ENCODE data around the gene SATB1.
A peak's percentile ranks its signal among the peaks of the same experiment; 100 is the strongest.

SATB1 gene

DNA sequence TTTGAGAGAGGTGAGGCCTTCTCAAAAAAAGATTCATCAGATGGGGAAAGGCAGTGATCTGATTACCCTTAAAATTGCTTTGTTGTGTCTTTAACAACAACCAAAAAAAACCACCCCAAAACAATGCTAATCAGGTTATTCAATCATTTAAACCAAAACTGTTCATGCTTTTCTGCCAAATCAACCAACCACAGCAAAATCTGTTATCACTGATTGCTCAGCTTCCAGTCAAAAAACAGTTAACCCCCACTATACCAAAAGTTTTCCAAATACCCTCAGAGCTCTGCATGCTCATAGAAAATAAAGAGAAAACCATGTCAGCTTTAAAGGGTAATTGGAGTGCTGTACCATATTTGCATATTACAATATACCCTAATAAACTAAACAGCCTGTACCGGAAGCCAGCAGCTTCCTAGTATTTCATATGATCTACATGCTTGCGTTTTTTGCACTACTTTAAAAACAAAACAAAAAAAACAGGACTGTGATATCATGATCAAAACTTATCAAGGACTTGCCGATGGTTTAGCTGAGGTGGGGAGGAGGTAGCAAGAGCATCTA is 22.8 kb downstream of the SATB1 start:
- FAIRE-seq (no peak), DNase-seq (ENCODE audit: insufficient read length, low spot score) (no peak)

DNA sequence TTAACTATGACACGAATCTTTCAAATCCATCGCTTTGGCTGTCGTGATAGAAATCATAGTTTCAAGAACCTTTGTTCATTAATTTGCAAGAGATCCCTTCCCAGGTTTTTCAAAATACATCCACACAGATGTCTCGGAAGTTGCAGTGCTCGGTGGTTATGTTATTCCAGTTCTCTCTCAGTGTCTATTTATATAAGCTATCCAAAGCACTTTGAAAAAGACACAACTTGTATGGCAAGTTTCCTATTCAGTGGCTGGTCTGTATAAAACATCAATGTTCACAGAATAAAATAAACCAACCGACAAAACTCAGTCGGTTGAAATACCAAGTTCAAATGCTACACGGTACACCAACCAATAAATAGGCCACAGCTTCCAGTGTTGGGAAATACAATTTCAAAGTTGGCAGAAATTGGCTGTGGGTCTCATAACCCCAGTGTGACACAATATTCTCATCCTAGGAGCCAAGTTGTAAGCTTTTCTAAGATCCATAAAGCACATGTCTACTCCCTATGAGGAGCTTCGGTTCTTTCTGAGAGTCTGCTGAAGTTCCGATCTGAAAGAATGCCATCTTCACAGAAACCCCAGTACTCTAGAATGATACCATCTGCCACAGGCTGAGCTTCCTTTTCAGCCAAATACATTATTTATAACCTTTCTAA is 23.7 kb downstream of the SATB1 start:
- FAIRE-seq (no peak), DNase-seq (ENCODE audit: insufficient read length, low spot score) (no peak)

DNA sequence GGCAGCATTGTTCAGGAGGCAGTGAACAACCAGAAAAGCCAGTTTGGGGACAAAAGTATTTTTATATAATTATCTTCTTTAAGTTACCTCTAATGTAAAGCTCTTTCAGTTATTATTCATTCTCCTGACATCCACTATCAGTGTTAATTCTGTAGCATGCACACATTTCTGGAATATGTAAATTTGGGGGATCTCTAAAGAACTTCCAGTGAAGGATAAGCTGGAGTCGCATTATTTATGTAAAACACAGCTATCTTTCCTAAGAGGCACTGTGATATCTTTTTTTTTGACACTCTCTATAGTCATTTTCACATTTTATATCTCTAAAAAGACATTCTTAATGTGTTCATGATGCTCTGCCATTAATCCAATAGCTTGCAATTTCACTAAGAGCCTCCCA is 26.7 kb downstream of the SATB1 start:
- FAIRE-seq: no peak
- DNase-seq (ENCODE audit: insufficient read length, low spot score): no peak

DNA sequence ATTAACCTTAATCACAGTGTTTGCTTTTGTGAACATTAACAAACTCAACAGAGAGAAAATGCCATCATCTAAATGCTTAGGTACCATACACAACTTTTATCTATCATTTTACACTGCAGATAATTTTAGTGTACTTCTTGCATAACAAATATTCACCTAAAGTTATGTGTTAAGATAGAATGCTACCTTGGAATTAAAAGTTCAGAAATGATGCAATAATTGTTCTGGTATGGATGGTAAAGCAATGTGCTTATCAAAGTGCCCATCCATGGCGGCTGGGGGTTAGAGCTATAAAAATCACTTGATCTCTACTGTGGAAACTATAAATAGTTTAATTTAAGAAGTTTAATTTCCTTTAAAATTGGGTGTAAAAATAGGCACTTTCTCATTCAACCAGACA is 28.7 kb downstream of the SATB1 start:
- FAIRE-seq (no peak), DNase-seq (ENCODE audit: insufficient read length, low spot score) (no peak)

DNA sequence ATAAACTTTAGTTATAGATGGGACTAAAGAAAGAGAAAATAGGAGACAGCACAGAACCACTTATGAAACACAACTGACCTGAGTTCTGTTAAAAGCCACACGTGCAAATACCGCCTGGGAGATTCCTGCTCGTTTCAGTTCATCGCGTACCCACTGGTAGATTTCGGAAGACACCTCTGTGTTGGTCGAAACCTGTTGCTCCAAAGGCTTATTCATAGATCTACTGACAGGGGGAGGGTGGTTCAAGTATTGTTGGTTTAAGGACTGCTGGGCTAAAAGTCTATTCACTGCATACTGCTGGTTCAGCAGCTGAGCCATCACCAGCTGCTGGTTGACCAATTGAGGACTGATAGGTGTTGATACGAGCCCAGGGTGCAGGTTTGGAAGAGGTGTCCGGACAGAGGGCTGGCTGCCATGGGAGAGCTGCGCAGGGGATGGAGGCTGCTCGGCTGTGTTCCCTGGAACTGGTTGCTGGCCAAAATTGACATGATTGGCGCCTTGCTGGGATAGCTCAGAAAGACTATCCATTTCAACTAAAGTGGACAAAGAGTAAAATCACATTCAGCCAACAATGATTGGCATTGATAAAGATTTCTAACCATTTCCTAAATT is 30.6 kb downstream of the SATB1 start:
- no peak for DNase-seq (ENCODE audit: insufficient read length, low spot score)

DNA sequence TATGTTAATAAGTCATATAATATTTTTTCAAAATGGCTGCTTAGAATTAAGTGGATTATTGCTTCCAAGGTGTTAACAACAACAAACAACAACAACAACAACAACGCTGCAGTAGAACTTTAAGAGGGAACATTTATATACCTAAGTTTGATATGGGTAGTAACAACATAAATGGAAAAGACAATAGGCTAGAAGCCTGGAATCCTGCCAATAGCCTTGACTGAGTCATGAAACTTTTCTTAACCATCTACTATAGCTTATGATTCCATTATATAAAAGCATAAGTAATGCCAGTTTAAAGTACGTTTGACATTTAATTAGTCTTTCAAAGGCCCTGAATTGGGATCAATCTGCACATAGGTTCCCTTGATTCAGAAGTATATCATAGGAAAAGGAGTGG is 31.2 kb downstream of the SATB1 start:
- DNase-seq (ENCODE audit: insufficient read length, low spot score) (no peak), FAIRE-seq (no peak)

More for the DNA sequence above, 30.6 kb downstream of the SATB1 start:
- no peak for FAIRE-seq

DNA sequence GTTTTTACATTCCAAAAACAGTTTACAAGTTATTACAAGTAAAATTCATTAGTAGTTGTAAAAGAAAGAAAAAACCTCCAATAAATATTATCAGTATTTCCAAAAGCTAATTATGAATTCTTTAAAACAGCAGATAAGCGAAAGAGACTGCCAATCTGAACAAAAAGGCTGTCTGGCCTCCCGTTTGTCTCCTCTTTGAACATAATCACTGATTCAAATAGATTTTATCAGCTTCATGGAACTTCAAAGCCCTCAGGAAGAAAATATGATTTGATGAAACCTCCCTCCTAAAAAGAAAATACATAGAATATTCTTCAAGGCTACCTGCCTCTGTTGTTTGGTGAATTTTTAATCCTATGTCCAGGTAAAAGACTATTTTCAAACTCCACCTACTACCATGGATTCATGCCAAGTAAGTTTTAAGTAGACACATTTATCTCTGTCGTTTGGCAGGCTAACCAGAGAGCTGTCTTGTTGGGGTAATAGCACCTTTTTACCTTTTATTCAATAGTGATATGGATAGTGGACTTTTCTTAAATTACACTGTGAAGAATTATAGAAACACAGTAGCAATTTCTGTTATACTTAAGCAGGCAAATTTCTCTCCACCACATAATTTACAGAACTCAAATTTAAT is 35.0 kb downstream of the SATB1 start:
- DNase-seq (ENCODE audit: insufficient read length, low spot score): no peak
- no peak for FAIRE-seq

DNA sequence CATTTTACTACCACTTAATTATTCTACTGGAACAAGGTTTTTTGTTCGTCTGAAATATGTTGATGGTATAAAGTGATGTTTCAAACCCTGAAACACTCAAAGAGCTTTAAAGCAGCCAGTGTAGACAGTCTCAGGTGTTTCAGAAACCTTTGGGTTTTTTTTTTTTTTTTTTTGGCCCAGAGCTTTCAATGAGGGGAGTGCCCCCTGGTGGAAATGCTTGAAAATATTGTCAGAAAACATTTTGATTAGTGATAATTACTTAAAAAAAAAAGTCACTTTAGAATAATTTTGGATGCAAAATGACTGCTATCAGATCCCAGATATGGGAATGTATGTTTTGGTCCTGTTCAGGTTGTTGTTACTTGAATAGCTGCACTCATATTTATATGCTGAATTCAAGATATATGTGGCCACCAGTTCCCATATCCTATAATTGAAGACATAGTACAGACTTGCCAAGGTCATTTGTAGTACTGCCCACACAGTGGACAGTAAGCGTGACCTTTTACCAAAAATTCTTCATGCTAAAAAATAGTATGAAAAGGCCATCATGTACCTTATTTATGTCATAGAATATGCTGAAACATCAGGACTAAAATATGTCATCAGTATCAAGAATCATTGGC is 35.9 kb downstream of the SATB1 start:
- FAIRE-seq (no peak), DNase-seq (ENCODE audit: insufficient read length, low spot score) (peak; percentile 1)

DNA sequence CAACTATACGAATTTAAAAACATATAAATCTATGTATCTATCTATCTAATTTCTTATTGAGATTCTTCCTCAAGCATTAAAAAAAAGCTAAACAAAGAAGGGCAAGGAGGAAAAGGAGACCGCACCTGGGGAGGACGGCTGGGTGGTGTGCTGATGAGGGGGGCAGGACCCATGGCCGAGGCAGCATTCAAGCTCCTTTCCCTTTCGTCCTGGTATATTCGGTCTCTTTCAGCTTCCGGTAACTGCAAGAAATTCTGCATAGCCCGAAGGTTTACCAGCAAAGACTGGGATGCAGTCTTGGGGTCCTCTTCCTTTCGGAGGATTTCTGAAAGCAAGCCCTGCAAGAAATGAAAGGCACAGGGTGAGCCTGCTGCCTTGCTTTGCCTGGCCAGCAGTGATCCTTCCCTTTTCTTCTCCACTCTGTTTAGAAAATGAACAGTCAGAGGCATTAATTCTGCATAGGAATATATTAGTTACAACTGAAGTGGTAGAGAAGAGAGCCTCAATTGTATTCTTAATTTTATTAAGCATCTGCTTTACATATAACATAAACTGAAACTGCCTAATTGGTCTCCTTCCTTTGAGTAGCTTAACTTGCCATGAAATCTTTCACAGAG is 38.8 kb downstream of the SATB1 start:
- DNase-seq (ENCODE audit: insufficient read length, low spot score): no peak
- FAIRE-seq: no peak

DNA sequence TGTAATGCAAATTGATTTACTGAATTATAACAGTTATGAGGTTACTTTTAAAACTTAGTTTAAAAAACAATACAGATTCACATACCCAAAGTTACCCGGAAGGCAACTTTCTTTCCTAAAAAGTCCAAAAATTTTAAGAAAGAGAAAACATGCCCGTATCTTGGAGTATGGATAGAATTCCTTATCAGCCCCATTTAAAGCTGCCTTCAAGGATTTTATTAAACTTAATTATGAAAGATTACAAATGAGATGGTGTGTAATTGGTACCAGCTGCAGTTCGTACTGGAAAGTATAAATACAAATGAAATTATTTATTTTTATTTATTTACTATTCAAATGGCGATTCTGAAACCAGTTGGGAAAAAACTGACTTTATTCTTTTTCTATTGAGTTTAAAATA is 39.4 kb downstream of the SATB1 start:
- no peak for DNase-seq (ENCODE audit: insufficient read length, low spot score)

DNA sequence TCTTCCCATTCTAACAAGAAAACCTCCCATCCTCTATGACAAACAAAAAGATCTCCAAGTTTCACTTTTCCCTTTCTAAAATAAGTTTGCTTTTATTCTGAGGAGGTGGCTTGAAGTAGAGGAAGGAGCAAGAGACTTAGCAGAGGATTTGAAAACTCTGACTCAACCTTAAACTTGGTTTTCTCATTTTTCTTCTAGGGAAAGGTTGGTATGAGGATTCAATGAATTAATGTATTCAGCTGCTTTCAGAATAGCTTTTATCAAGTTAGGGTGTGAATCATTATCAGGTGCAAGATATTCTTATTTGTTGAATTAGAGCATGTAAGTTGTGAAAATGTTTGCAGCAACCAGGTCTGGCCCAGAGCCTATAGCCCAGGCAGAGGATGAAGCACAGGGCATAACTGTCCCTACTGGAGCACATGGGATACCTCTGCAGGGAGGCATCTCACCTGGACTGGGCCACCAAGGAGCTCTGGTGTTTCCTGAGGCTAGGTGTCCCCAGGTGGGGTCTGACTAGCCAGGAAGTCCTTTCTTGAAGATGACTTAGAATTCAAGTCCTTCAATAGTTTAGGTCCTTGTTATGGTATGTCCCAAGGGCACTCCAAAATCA is 42.3 kb downstream of the SATB1 start:
- FAIRE-seq (no peak), DNase-seq (ENCODE audit: insufficient read length, low spot score) (no peak)

More for the DNA sequence above, 39.4 kb downstream of the SATB1 start:
- FAIRE-seq: no peak

DNA sequence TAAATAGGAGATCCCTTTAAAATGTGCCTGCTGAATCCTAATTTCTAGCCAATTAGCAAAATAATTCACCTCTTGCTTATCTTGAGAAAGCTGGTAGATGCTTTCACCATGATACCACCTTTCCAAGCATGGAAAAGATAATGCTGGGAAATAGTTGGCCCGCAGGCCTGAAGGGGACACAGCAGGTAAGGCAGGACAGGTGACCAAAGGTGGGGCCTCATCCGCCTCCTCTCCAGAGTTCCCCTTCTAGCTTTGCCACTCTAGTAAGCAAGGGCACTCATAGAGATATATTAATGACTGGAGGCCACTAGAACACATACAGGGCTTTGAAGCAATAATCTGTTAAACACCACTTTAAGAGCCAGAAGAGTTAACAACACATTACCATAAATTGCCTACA is 45.5 kb downstream of the SATB1 start:
- DNase-seq (ENCODE audit: insufficient read length, low spot score) (no peak), FAIRE-seq (no peak)

DNA sequence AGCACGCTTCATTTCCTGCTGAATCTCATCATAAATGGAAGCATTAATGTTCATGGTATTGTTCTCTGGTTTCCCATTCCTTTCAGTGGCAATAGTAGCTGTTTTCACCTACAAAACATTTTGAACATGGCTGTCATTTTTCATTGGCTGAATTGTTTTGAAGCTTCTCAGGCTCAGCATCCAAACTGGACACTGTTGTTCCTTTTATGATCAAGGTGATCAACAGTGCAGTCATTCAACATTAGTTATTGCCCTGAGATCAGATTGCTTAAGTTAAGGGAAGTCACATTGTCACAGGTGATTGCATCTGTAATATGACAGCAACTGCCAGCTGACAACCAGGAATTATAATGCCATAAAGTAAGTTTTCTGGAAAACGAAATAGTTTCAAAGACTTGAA is 46.9 kb downstream of the SATB1 start:
- DNase-seq (ENCODE audit: insufficient read length, low spot score) (no peak), FAIRE-seq (no peak)

DNA sequence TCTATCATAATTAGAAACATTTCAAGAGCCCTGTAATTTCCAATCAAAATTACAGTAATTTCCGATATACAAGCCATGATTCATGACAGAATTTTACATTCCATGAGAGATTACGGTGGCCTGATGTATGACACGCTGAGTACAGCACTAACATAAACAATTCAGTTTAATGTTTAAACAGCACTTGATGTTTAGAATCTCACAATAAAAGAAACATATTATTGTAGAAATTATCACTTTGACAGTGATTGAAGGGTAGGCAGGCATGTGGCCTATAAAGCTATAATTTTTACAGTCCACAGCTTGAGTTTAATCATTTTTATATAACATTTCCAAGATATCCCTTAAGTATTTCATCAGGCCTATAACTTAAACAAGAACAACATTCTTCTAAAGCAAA is 48.5 kb downstream of the SATB1 start:
- DNase-seq (ENCODE audit: insufficient read length, low spot score): no peak
- FAIRE-seq: no peak

DNA sequence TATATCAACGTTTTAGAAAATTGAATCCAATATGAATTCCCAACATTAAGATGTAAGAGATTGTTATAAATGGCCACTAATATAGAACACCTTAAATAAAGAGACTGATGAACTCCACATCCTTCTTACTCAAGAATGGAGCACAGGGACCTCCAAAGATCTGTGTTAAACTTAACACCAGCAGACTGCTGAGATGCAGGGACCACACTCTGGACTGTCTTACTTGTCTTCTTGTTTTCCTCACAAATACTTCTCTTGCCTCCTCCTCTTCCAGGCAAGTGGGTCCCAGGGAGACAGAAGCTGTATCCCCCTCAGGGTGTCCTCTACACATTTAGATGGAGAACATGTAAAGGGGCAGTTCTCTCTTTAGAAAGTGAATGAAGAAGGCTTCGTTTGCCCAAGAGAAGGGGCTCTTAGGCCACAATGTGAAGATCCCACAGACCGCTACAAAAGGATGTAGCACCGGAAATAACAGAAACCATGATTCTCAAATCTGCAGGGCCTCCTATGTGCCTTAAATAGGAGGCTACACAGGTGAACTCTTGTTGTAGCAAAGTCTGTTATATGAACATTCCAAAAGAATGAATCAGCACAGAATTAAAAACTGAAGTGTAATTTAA is 52.2 kb downstream of the SATB1 start:
- FAIRE-seq: no peak
- DNase-seq (ENCODE audit: insufficient read length, low spot score): no peak

DNA sequence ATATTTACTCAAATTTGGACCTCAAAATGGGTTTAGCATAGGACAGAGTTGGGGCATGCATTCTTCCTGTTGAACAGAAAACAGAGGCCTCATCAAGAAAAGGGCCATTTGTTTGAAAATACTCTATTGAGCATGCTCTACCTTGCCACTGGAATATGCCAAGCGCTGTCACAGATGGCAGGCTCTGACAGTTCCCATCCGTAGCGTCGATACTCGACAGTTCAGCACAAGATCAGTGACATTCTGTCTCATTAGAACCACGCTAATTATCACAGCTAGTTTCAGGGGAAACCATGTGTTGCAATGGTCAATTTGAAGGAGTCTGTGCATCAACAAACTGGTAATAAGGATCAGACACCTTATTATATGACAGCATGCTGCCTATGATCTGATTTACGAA is 54.5 kb downstream of the SATB1 start:
- DNase-seq (ENCODE audit: insufficient read length, low spot score) (no peak), FAIRE-seq (no peak)

DNA sequence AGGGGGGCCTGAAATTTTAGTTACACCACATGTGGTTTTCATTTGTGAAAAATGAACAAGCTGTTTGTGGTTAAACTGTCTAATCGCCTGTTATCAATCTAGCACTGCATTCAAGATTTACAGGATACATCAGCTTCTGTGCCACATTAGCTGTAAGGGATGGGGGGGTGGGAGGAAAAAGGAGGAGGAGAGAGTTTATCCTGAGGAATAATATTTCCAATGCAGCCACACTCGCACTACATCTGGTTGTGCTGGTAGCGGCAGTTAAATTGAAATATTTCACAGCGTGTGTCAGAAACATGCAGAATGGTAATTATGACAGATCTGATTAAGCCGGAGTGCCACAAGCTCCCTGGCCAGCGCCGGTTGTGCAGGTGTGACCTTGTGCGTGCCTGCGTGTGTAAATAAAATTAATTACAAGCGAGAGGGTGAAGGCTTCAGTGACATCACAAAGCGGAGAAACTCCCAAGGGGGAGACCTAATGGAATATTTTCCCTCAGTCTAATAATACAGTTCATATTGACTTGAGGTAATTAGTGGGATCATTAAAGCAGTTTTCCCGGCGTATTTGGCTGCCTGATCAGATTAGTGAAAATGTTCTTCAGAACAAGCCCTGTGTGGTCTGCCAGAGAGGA is 55.5 kb downstream of the SATB1 start:
- no peak for DNase-seq (ENCODE audit: insufficient read length, low spot score)

DNA sequence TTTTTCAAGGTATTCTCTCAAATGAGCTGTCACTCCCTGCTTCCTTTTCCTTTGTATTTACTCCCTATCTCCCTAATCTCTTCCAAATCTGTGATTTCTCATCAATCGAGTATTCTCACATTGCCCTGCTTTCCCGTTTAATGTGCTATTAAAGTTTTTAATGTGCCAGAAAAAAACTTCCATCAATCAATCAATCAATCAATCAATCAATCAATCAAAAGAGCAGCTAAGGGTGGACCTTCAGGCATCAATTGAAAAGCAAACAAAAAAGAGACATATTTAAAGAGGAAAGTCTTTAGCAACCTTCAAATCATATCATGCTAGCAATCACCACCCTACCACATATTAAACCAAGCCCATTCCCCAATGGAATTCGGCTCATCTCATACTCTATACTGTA is 58.9 kb downstream of the SATB1 start:
- FAIRE-seq: no peak
- DNase-seq (ENCODE audit: insufficient read length, low spot score): no peak

More for the DNA sequence above, 55.5 kb downstream of the SATB1 start:
- FAIRE-seq: no peak

DNA sequence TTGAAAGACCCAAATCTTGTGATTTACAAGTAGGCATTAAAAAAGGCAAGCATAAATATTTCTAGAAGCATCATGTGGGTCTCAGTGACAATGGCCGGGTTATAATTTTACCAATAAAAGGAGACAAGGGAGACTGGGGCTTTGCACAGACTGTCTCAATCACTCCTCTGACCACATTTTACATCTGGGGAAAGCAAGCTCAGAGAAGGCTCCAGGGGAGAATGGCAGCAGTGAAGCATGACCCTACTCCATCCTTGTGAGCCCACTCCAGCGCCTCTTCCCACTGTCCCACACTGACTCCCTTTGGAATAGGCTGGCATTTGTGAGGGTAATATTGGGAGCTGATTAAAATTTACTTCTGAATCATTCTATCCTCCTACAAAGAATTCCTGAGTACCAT is 61.8 kb downstream of the SATB1 start:
- no peak for DNase-seq (ENCODE audit: insufficient read length, low spot score)
- no peak for FAIRE-seq

DNA sequence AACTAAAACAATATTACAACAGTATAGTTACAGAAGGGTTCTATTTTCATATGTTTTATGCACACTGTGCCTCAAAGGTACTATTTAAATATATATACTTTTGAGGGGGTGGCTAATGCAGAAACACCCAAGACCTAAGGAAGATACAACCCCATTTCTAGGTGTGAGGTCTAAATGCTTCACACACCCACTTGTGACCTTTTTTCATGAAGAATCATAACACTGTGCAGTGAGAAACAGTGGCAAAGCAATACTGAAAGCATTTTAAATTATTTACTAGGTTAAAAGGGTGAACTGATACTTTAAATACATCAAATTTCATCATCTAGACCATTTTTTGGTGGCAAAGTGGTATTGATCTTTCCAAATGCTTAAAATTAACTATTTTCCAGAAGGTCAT is 67.4 kb downstream of the SATB1 start:
- FAIRE-seq (no peak), DNase-seq (ENCODE audit: insufficient read length, low spot score) (no peak)
